Astrocyte (in vitro differentiated cells and primary cell): ENCODE results near the gene GPR89B.

Source experiments
- EZH2 ChIP-seq: IDR thresholded peaks from 2 replicates; pipeline ENCODE4 v1.6.1; 2012; ENCODE audit warnings: mild to moderate bottlenecking, low read length, inconsistent platforms; ENCODE audit not compliant: insufficient read depth
- TF ChIP-seq, protein P1 (sequence below): IDR thresholded peaks from 2 replicates; pipeline ENCODE4 v1.5.1; 2011; ENCODE audit warnings: low read depth, mild to moderate bottlenecking, inconsistent platforms, low read length, moderate library complexity; ENCODE audit not compliant: insufficient read depth

- TF ChIP-seq, protein P1, sequence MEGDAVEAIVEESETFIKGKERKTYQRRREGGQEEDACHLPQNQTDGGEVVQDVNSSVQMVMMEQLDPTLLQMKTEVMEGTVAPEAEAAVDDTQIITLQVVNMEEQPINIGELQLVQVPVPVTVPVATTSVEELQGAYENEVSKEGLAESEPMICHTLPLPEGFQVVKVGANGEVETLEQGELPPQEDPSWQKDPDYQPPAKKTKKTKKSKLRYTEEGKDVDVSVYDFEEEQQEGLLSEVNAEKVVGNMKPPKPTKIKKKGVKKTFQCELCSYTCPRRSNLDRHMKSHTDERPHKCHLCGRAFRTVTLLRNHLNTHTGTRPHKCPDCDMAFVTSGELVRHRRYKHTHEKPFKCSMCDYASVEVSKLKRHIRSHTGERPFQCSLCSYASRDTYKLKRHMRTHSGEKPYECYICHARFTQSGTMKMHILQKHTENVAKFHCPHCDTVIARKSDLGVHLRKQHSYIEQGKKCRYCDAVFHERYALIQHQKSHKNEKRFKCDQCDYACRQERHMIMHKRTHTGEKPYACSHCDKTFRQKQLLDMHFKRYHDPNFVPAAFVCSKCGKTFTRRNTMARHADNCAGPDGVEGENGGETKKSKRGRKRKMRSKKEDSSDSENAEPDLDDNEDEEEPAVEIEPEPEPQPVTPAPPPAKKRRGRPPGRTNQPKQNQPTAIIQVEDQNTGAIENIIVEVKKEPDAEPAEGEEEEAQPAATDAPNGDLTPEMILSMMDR: no peak
- no peak for TF ChIP-seq EZH2
These were observed 30.4 kb upstream of the GPR89B start for GRCh38 chr1:147897789-147898188.
